Measurements from ENCODE around the gene CCDC183. TPM values are rescaled to one million over a fixed set of nuclear protein-coding genes. Genes with fewer than 3 reads are reported as not detected.
"Not testable (repeated sequence)": the region's sequence is repeated elsewhere in the genome, so short reads cannot be mapped to it uniquely, and the experiment has no call there.

The CCDC183 gene
- polyA plus RNA-seq, 1 donor (not counting 4 experiments of a cell fraction or from before 2014, with no cell fraction given): 0.03 TPM

- H3K9me3 ChIP-seq (ENCODE audit: control insufficient read depth, low read depth, low read length); H3K79me2 ChIP-seq (ENCODE audit: control insufficient read depth, insufficient read depth, low read length); H4K20me1 ChIP-seq (ENCODE audit: control insufficient read depth, extremely low read depth, insufficient read depth, low read length); DNase-seq (ENCODE audit: low read depth, low spot score); H3K36me3 ChIP-seq (ENCODE audit: control insufficient read depth in 2 of 2, extremely low read depth in 1 of 2, insufficient read depth in 2 of 2, low read length in 2 of 2); H3K27ac ChIP-seq (ENCODE audit: control insufficient read depth, insufficient read depth, low read length); H3K9me1 ChIP-seq (ENCODE audit: control insufficient read depth, extremely low read depth, insufficient read depth, low read length); H3K4me3 ChIP-seq (ENCODE audit: control insufficient read depth in 2 of 3, extremely low read depth in 1 of 3, insufficient read depth in 2 of 3, low read depth in 1 of 3, low read length in 3 of 3); H3K9ac ChIP-seq (ENCODE audit: control insufficient read depth, extremely low read depth, insufficient read depth, low read length); H2AFZ ChIP-seq (ENCODE audit: control insufficient read depth, low read length); dilution Hi-C loops (cut with MboI; ENCODE audit: extremely low pct_ligation_motif_present, low sequenced_read_pairs); H3K4me2 ChIP-seq (ENCODE audit: control insufficient read depth, extremely low read depth, insufficient read depth, low read depth, low read length); H3K4me1 ChIP-seq (ENCODE audit: control insufficient read depth, extremely low read depth, insufficient read depth, low read length): not testable (repeated sequence)
- TF ChIP-seq CTCF (optimal IDR thresholded peaks at IDR 0.05 in 1 of 3, IDR thresholded peaks at IDR 0.05 in 1 of 3, conservative IDR thresholded peaks at IDR 0.05 in 1 of 3; ENCODE audit: extremely low read depth in 1 of 3, insufficient read depth in 2 of 3, low read length in 3 of 3): peak; percentile 60 to 90 (median 69)
- peaks cover 22% of the 10 kb centered on the region for H3K27me3 ChIP-seq (ENCODE audit: control insufficient read depth, extremely low read depth, insufficient read depth, low read length)
- FAIRE-seq: peak; percentile 80
These were observed 35.1 kb upstream of the CCDC183 start for GRCh38 chr9:136760834-136761544.

GRCh38 chr9:136761545-136761981 lies 34.6 kb upstream of the CCDC183 start:
- H3K4me1 ChIP-seq (ENCODE audit: control insufficient read depth, extremely low read depth, insufficient read depth, low read length): no peaks in the 10 kb centered on the region
- FAIRE-seq (no peak), DNase-seq (ENCODE audit: low read depth, low spot score) (no peak)
- no peaks in the 10 kb centered on the region for H3K36me3 ChIP-seq (ENCODE audit: control insufficient read depth in 2 of 2, extremely low read depth in 1 of 2, insufficient read depth in 2 of 2, low read length in 2 of 2)
- no peaks in the 10 kb centered on the region for H3K9me3 ChIP-seq (ENCODE audit: control insufficient read depth, low read depth, low read length)
- TF ChIP-seq CTCF (optimal IDR thresholded peaks at IDR 0.05 in 1 of 3, IDR thresholded peaks at IDR 0.05 in 1 of 3, conservative IDR thresholded peaks at IDR 0.05 in 1 of 3; ENCODE audit: extremely low read depth in 1 of 3, insufficient read depth in 2 of 3, low read length in 3 of 3): no peak
- no peak for TF ChIP-seq EZH2 (IDR thresholded peaks at IDR 0.05; ENCODE audit: low read length)
- H3K79me2 ChIP-seq (ENCODE audit: control insufficient read depth, insufficient read depth, low read length): no peaks in the 10 kb centered on the region
- dilution Hi-C loops (cut with MboI; ENCODE audit: extremely low pct_ligation_motif_present, low sequenced_read_pairs): no loop called here
- peaks cover 22% of the 10 kb centered on the region for H3K27me3 ChIP-seq (ENCODE audit: control insufficient read depth, extremely low read depth, insufficient read depth, low read length)
- H3K4me2 ChIP-seq (ENCODE audit: control insufficient read depth, extremely low read depth, insufficient read depth, low read depth, low read length): no peak overlapping the region
- H3K9me1 ChIP-seq (ENCODE audit: control insufficient read depth, extremely low read depth, insufficient read depth, low read length): no peaks in the 10 kb centered on the region
- H3K27ac ChIP-seq (ENCODE audit: control insufficient read depth, insufficient read depth, low read length): no peak overlapping the region
- H2AFZ ChIP-seq (ENCODE audit: control insufficient read depth, low read length): no peak overlapping the region
- H3K4me3 ChIP-seq (ENCODE audit: control insufficient read depth in 2 of 3, extremely low read depth in 1 of 3, insufficient read depth in 2 of 3, low read depth in 1 of 3, low read length in 3 of 3): no peak overlapping the region
- H3K9ac ChIP-seq (ENCODE audit: control insufficient read depth, extremely low read depth, insufficient read depth, low read length): no peak overlapping the region
- H4K20me1 ChIP-seq (ENCODE audit: control insufficient read depth, extremely low read depth, insufficient read depth, low read length): no peaks in the 10 kb centered on the region
